CD4-positive, alpha-beta T cell (primary cell): ENCODE results near the gene MTG1. TPM values are rescaled to one million over a fixed set of nuclear protein-coding genes. Genes with fewer than 3 reads are reported as not detected.
"Not testable (repeated sequence)": the region's sequence is repeated elsewhere in the genome, so short reads cannot be mapped to it uniquely, and the experiment has no call there.

Experiments
- ATAC-seq: fragments of 200-7000 bp; cut with Tn5 transposase; one replicate; pipeline ENCODE4 v1.10.0; 2022; ENCODE audit warnings: mild to moderate bottlenecking; ENCODE audit not compliant: poor library complexity
- CTCF ChIA-PET: fragments of 350-600 bp; sonication (Branson Sonifier 250); formaldehyde crosslinking; loops from one replicate; lab custom pipeline; 2021; ENCODE audit warnings: antibody characterized with exemption, inconsistent platforms; lab: Charles Lee
- POLR2A ChIA-PET: fragments of 350-600 bp; sonication (Branson Sonifier 250); formaldehyde crosslinking; loops from one replicate; lab custom pipeline; 2021; ENCODE audit warnings: antibody characterized with exemption, inconsistent platforms; lab: Charles Lee
- DNase-seq, 14 experiments: peaks; one replicate each; pipeline ENCODE4 v3.0.0-alpha.2; 2013 to 2020; ENCODE audit warnings: mixed read lengths in 2 of 14
- H3K27ac ChIP-seq, 2 donors: one replicate each; pipeline versions ENCODE4 v1.5.1 to v1.7.0; 2013; ENCODE audit warnings: low read length in 2 of 2, low read depth in 1 of 2, mild to moderate bottlenecking in 1 of 2
- H3K27me3 ChIP-seq, 2 experiments: 1 replicate in 1 of 2; 2 replicates in 1 of 2; pipeline versions ENCODE4 v1.6.1 to v1.7.0; 2013; ENCODE audit warnings: low read length in 2 of 2, control low read depth in 1 of 2, mild to moderate bottlenecking in 1 of 2, moderate library complexity in 1 of 2; ENCODE audit not compliant: insufficient read depth in 2 of 2, control insufficient read depth in 1 of 2
- H3K36me3 ChIP-seq: one replicate; pipeline ENCODE4 v1.6.1; 2013; ENCODE audit warnings: low read length, control low read depth; ENCODE audit not compliant: insufficient read depth
- H3K4me1 ChIP-seq: one replicate; pipeline ENCODE4 v1.6.1; 2013; ENCODE audit warnings: low read length, control low read depth; ENCODE audit not compliant: insufficient read depth
- H3K4me3 ChIP-seq: one replicate; pipeline ENCODE4 v1.5.1; 2013; ENCODE audit warnings: mild to moderate bottlenecking, low read length, moderate library complexity
- H3K9me3 ChIP-seq, 2 experiments: 1 replicate in 1 of 2; 2 replicates in 1 of 2; pipeline versions ENCODE4 v1.6.1 to v1.7.0; 2013; ENCODE audit warnings: low read length in 2 of 2, mild to moderate bottlenecking in 2 of 2, control low read depth in 1 of 2, moderate library complexity in 1 of 2; ENCODE audit not compliant: control insufficient read depth in 1 of 2, insufficient read depth in 1 of 2
- H3K27ac Mint-ChIP-seq: one replicate; pipeline ENCODE4 v1.8.0; 2020; ENCODE audit warnings: mixed read lengths
- H3K27me3 Mint-ChIP-seq: one replicate; pipeline ENCODE4 v1.8.0; 2021; ENCODE audit warnings: mixed read lengths
- H3K36me3 Mint-ChIP-seq: one replicate; pipeline ENCODE4 v1.8.0; 2021; ENCODE audit warnings: low read depth, mixed read lengths
- H3K4me1 Mint-ChIP-seq: one replicate; pipeline ENCODE4 v1.8.0; 2021; ENCODE audit warnings: low read depth, mixed read lengths
- H3K4me3 Mint-ChIP-seq: one replicate; pipeline ENCODE4 v1.8.0; 2020; ENCODE audit warnings: mild to moderate bottlenecking, mixed read lengths
- H3K9me3 Mint-ChIP-seq: one replicate; pipeline ENCODE4 v1.8.0; 2020; ENCODE audit warnings: mixed read lengths
- CTCF ChIP-seq: fragments of 200-600 bp; IDR thresholded peaks from one replicate; pipeline ENCODE4 v1.8.0; 2022; ENCODE audit warnings: antibody characterized with exemption, mild to moderate bottlenecking
- intact Hi-C, 2 experiments: fragments of 100-400 bp; cut with DNase I in 1 of 2; cut with micrococcal nuclease in 1 of 2; formaldehyde crosslinking; loops; one replicate each; pipeline versions ENCODE4 v1.15.1 to v1.9.0; 2023 to 2025; cut with DNase I, micrococcal nuclease
- total RNA-seq, 174 experiments: library from RNA in 2 of 174; stranded (reverse) in 2 of 174; gene quantifications; one replicate each; pipeline ENCODE4 v1.2.3 and lab custom pipeline; 2021 to 2026

Gene MTG1
- total RNA-seq, 2 experiments from 2014 or later: 28.5 to 34.9 TPM

- no peak for TF ChIP-seq CTCF
- no peak overlapping the region for H3K27ac Mint-ChIP-seq
- intact Hi-C loops: no loop called here
Measured at GRCh38 chr10:133421336-133422222, 27.6 kb downstream of the MTG1 start.

GRCh38 chr10:133422223-133422806 lies 28.4 kb downstream of the MTG1 start:
- Histone ChIP-seq H3K9me3 (peaks cover 0 to 4% of the 10 kb centered on the region in 2 experiments), H3K4me1 (peaks cover 6% of the 10 kb centered on the region), H3K27me3 (peaks cover 6 to 7% of the 10 kb centered on the region in 2 experiments), H3K4me3 (no peak overlapping the region), H3K27ac (no peak overlapping the region), H3K36me3 (peaks cover 17% of the 10 kb centered on the region)
- H3K4me3 Mint-ChIP-seq: no peak overlapping the region
- ChIA-PET CTCF (no interaction called here), POLR2A (interaction anchor here (1.4 kb wide), 1 partner anchor 21 kb away, joined by 3 read pairs; no protein-coding TSS in a partner anchor)
- ATAC-seq: no peak
- no peaks in the 10 kb centered on the region for H3K9me3 Mint-ChIP-seq
- no peaks in the 10 kb centered on the region for H3K27me3 Mint-ChIP-seq
- H3K27ac Mint-ChIP-seq: no peak overlapping the region
- TF ChIP-seq CTCF: no peak
- peaks cover 26% of the 10 kb centered on the region for H3K36me3 Mint-ChIP-seq
- no peaks in the 10 kb centered on the region for H3K4me1 Mint-ChIP-seq
- no peak for DNase-seq
- intact Hi-C loops: no loop called here

More at GRCh38 chr10:133421336-133422222, 27.6 kb downstream of the MTG1 start:
- Histone ChIP-seq H3K9me3 (peaks cover 0 to 4% of the 10 kb centered on the region in 2 experiments), H3K36me3 (peaks cover 17% of the 10 kb centered on the region), H3K4me1 (peaks cover 6% of the 10 kb centered on the region), H3K4me3 (no peak overlapping the region), H3K27me3 (peaks cover 6 to 7% of the 10 kb centered on the region in 2 experiments), H3K27ac (no peak overlapping the region)
- peaks cover 26% of the 10 kb centered on the region for H3K36me3 Mint-ChIP-seq
- no peak for DNase-seq
- ChIA-PET CTCF (no interaction called here), POLR2A (interaction anchor here (1.4 kb wide), 1 partner anchor 20 kb away, joined by 3 read pairs; no protein-coding TSS in a partner anchor)
- no peaks in the 10 kb centered on the region for H3K4me1 Mint-ChIP-seq
- peak overlapping the region; percentile 30 for H3K4me3 Mint-ChIP-seq
- no peaks in the 10 kb centered on the region for H3K27me3 Mint-ChIP-seq
- ATAC-seq: no peak
- no peaks in the 10 kb centered on the region for H3K9me3 Mint-ChIP-seq

- H3K27me3 Mint-ChIP-seq: no peaks in the 10 kb centered on the region
- H3K9me3 ChIP-seq: peaks cover 0 to 4% of the 10 kb centered on the region in 2 experiments
- ChIA-PET POLR2A (no interaction called here), CTCF (no interaction called here)
- TF ChIP-seq CTCF: no peak
- H3K4me1 Mint-ChIP-seq: no peaks in the 10 kb centered on the region
- peaks cover 26% of the 10 kb centered on the region for H3K36me3 Mint-ChIP-seq
- H3K27me3 ChIP-seq: peaks cover 6 to 7% of the 10 kb centered on the region in 2 experiments
- H3K4me3 ChIP-seq: no peak overlapping the region
- H3K4me1 ChIP-seq: peaks cover 6% of the 10 kb centered on the region
- intact Hi-C loops: no loop called here
- peak overlapping the region; percentile 25 for H3K4me3 Mint-ChIP-seq
- ATAC-seq (peak; percentile 32), DNase-seq (peak in 2 of 14 experiments; percentile 13 to 32)
- no peak overlapping the region for H3K27ac Mint-ChIP-seq
- H3K27ac ChIP-seq: no peak overlapping the region
- H3K36me3 ChIP-seq: peaks cover 17% of the 10 kb centered on the region
- no peaks in the 10 kb centered on the region for H3K9me3 Mint-ChIP-seq
Measured at GRCh38 chr10:133422807-133423771, 29.1 kb downstream of the MTG1 start.

GRCh38 chr10:133424102-133424501 lies 30.1 kb downstream of the MTG1 start:
- not testable (repeated sequence) for H3K27ac ChIP-seq

More at GRCh38 chr10:133424102-133424501, 30.1 kb downstream of the MTG1 start:
- CTCF ChIA-PET, DNase-seq, H3K4me3 ChIP-seq, H3K4me1 Mint-ChIP-seq, intact Hi-C loops, POLR2A ChIA-PET, H3K27me3 ChIP-seq, H3K27me3 Mint-ChIP-seq, H3K4me1 ChIP-seq, H3K9me3 Mint-ChIP-seq, H3K9me3 ChIP-seq, H3K27ac Mint-ChIP-seq, ATAC-seq, H3K4me3 Mint-ChIP-seq: not testable (repeated sequence)
- H3K36me3 Mint-ChIP-seq: peaks cover 16% of the 10 kb centered on the region
- peaks cover 10% of the 10 kb centered on the region for H3K36me3 ChIP-seq
